ENCODE results near the gene LCE2D. TPM values are rescaled to one million over a fixed set of nuclear protein-coding genes. Genes with fewer than 3 reads are reported as not detected.

The LCE2D gene
- total RNA-seq, 1 donor from 2014 or later, result not detected

GRCh38 chr1:152626744-152627143, 36.4 kb upstream of the LCE2D start:
- Histone ChIP-seq H3K27me3 (ENCODE audit: low read depth) (peaks cover 27% of the 10 kb centered on the region), H3K4me3 (no peak overlapping the region), H3K27ac (replicated peaks) (no peak overlapping the region), H3K9me3 (replicated peaks) (peaks cover 16% of the 10 kb centered on the region), H3K36me3 (no peaks in the 10 kb centered on the region), H3K4me1 (no peaks in the 10 kb centered on the region)
- TF ChIP-seq, protein P1, sequence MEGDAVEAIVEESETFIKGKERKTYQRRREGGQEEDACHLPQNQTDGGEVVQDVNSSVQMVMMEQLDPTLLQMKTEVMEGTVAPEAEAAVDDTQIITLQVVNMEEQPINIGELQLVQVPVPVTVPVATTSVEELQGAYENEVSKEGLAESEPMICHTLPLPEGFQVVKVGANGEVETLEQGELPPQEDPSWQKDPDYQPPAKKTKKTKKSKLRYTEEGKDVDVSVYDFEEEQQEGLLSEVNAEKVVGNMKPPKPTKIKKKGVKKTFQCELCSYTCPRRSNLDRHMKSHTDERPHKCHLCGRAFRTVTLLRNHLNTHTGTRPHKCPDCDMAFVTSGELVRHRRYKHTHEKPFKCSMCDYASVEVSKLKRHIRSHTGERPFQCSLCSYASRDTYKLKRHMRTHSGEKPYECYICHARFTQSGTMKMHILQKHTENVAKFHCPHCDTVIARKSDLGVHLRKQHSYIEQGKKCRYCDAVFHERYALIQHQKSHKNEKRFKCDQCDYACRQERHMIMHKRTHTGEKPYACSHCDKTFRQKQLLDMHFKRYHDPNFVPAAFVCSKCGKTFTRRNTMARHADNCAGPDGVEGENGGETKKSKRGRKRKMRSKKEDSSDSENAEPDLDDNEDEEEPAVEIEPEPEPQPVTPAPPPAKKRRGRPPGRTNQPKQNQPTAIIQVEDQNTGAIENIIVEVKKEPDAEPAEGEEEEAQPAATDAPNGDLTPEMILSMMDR (IDR thresholded peaks at IDR 0.05; ENCODE audit: borderline replicate concordance), result no peak
- intact Hi-C loops (cut with micrococcal nuclease), result no loop called here
- DNase-seq, result no peak

DNA sequence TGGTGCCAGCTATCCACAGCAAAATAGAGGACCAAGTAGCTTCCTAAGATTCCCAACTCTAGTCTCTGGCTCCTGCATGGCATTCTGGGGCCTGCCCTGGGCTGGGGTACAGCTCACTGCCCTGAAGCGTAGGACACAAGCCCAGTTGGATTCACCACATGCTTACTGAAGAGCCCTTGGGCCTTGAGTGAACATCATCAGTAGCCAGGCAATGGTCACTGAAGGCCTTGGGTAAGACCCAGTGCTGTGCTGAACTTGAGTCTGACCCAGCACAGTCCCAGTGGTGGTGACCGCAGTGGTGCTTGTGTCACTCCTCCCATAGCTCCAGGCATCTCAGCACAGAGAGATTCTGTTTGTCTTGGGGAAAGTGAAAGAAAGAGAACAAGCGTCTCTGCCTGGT, 32.6 kb upstream of the LCE2D start:
- no peak overlapping the region for H3K27ac ChIP-seq (replicated peaks)
- DNase-seq, result no peak
- H3K4me1 ChIP-seq, result no peaks in the 10 kb centered on the region
- H3K9me3 ChIP-seq (replicated peaks), result peaks cover 51% of the 10 kb centered on the region
- H3K4me3 ChIP-seq, result no peak overlapping the region
- TF ChIP-seq, protein P1 (IDR thresholded peaks at IDR 0.05; ENCODE audit: borderline replicate concordance), result no peak
- peaks cover 4% of the 10 kb centered on the region for H3K27me3 ChIP-seq (ENCODE audit: low read depth)
- no peaks in the 10 kb centered on the region for H3K36me3 ChIP-seq
- intact Hi-C loops (cut with micrococcal nuclease), result no loop called here

- H3K27me3 ChIP-seq (ENCODE audit: low read depth), result peaks cover 15% of the 10 kb centered on the region
- peaks cover 32% of the 10 kb centered on the region for H3K9me3 ChIP-seq (replicated peaks)
- DNase-seq, result no peak
- TF ChIP-seq, protein P1 (IDR thresholded peaks at IDR 0.05; ENCODE audit: borderline replicate concordance), result no peak
- no peak overlapping the region for H3K4me3 ChIP-seq
- H3K36me3 ChIP-seq, result no peaks in the 10 kb centered on the region
- H3K4me1 ChIP-seq, result no peaks in the 10 kb centered on the region
- no peak overlapping the region for H3K27ac ChIP-seq (replicated peaks)
- intact Hi-C loops (cut with micrococcal nuclease), result no loop called here
Observed at GRCh38 chr1:152640351-152640750, 22.8 kb upstream of the LCE2D start.

DNA sequence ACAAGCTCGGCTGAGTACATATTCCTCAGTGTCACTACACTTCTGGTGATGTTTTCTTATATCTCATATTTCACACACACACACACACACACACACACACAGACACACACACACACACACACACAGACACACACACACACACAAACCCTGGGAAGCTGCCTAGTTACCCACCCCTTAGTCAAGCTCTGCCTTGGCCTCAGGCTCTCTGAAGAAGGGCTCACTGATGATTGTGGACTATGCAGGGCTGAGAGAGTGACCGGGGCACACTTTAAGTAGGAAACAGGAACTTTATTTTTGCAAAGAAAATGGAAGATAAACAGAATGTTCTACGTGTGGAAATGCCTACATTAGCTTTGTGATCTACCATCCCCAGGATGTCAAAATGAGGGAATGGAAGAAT, 19.2 kb upstream of the LCE2D start:
- no peak overlapping the region for H3K4me3 ChIP-seq
- DNase-seq, result no peak
- peaks cover 26% of the 10 kb centered on the region for H3K27me3 ChIP-seq (ENCODE audit: low read depth)
- H3K9me3 ChIP-seq (replicated peaks), result peaks cover 11% of the 10 kb centered on the region
- no peak overlapping the region for H3K27ac ChIP-seq (replicated peaks)
- H3K36me3 ChIP-seq, result no peaks in the 10 kb centered on the region
- H3K4me1 ChIP-seq, result no peaks in the 10 kb centered on the region
- intact Hi-C loops (cut with micrococcal nuclease), result no loop called here
- TF ChIP-seq, protein P1 (IDR thresholded peaks at IDR 0.05; ENCODE audit: borderline replicate concordance), result no peak

GRCh38 chr1:152645146-152645545, 18.0 kb upstream of the LCE2D start:
- peaks cover 26% of the 10 kb centered on the region for H3K27me3 ChIP-seq (ENCODE audit: low read depth)
- no peak overlapping the region for H3K4me3 ChIP-seq
- no peaks in the 10 kb centered on the region for H3K4me1 ChIP-seq
- no peak for DNase-seq
- H3K36me3 ChIP-seq, result no peaks in the 10 kb centered on the region
- intact Hi-C loops (cut with micrococcal nuclease), result no loop called here
- H3K9me3 ChIP-seq (replicated peaks), result peaks cover under 1% of the 10 kb centered on the region
- TF ChIP-seq, protein P1 (IDR thresholded peaks at IDR 0.05; ENCODE audit: borderline replicate concordance), result no peak
- no peak overlapping the region for H3K27ac ChIP-seq (replicated peaks)

- H3K9me3 ChIP-seq (replicated peaks), result no peaks in the 10 kb centered on the region
- no peak overlapping the region for H3K27ac ChIP-seq (replicated peaks)
- no peak overlapping the region for H3K4me3 ChIP-seq
- H3K36me3 ChIP-seq, result no peaks in the 10 kb centered on the region
- intact Hi-C loops (cut with micrococcal nuclease), result no loop called here
- no peaks in the 10 kb centered on the region for H3K4me1 ChIP-seq
- TF ChIP-seq, protein P1 (IDR thresholded peaks at IDR 0.05; ENCODE audit: borderline replicate concordance), result no peak
- DNase-seq, result no peak
- H3K27me3 ChIP-seq (ENCODE audit: low read depth), result peaks cover 26% of the 10 kb centered on the region
Observed at GRCh38 chr1:152646656-152647055, 16.5 kb upstream of the LCE2D start.

Measured in left ventricle myocardium inferior (tissue), 1 donor.